Measurements from ENCODE around the gene TNS2.

GRCh38 chr12:53039851-53040250, 10.0 kb upstream of the TNS2 start:
- no peak for TF ChIP-seq POLR2A (IDR thresholded peaks at IDR 0.05; ENCODE audit: low read length)
- TF ChIP-seq GATA1 (IDR thresholded peaks at IDR 0.05; ENCODE audit: low read depth, low read length) = no peak

Data from erythroblast (primary cell).